Central memory CD4-positive, alpha-beta T cell (primary cell): ENCODE results near the gene GDPD4.

Source experiments
- DNase-seq: peaks from one replicate; pipeline ENCODE4 v3.0.0; 2022

GDPD4 gene

GRCh38 chr11:77171885-77172665, 129.4 kb downstream of the GDPD4 start:
- no peak for DNase-seq

- no peak for DNase-seq
Measured at GRCh38 chr11:77171254-77171653, 130.2 kb downstream of the GDPD4 start.

GRCh38 chr11:77170107-77170506, 131.4 kb downstream of the GDPD4 start:
- no peak for DNase-seq

GRCh38 chr11:77167791-77168190, 133.7 kb downstream of the GDPD4 start:
- DNase-seq: no peak

- no peak for DNase-seq
Measured at GRCh38 chr11:77167111-77167626, 134.3 kb downstream of the GDPD4 start.
